GM12872 (cell line): Measurements from ENCODE around the gene WARS2.

Experiments
- TF ChIP-seq, protein P1 (sequence below): IDR thresholded peaks from 3 replicates; pipeline ENCODE4 v1.5.1; 2011; ENCODE audit warnings: low read depth, mild to moderate bottlenecking, low read length, moderate library complexity; ENCODE audit not compliant: insufficient read depth

Gene WARS2

DNA sequence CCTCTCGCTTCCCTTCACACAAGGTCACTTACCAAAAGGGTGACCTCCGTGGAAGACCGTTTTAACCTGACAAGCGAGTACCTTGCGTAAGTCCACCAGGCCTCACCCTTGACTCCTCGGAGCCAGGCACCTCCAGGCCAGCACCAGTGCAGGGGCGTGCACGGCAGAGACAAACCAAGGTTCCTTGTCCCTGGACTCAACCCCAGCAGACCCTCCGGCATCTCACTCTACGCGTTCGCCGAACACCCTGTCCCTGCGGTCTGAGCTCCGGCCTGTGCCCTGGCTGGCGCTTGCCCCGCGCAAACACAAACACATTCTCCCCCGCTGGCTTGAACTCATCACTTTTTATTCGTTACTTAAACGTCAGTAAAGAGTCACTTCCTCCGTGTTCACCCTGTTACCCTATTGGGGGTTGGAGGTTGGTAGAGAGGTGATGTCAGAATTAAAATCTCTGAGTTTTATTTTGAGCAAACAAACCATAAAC, 156.9 kb downstream of the WARS2 start:
- TF ChIP-seq, protein P1, sequence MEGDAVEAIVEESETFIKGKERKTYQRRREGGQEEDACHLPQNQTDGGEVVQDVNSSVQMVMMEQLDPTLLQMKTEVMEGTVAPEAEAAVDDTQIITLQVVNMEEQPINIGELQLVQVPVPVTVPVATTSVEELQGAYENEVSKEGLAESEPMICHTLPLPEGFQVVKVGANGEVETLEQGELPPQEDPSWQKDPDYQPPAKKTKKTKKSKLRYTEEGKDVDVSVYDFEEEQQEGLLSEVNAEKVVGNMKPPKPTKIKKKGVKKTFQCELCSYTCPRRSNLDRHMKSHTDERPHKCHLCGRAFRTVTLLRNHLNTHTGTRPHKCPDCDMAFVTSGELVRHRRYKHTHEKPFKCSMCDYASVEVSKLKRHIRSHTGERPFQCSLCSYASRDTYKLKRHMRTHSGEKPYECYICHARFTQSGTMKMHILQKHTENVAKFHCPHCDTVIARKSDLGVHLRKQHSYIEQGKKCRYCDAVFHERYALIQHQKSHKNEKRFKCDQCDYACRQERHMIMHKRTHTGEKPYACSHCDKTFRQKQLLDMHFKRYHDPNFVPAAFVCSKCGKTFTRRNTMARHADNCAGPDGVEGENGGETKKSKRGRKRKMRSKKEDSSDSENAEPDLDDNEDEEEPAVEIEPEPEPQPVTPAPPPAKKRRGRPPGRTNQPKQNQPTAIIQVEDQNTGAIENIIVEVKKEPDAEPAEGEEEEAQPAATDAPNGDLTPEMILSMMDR, result no peak

GRCh38 chr1:118982821-118983557, 157.5 kb downstream of the WARS2 start:
- TF ChIP-seq, protein P1, result no peak

DNA sequence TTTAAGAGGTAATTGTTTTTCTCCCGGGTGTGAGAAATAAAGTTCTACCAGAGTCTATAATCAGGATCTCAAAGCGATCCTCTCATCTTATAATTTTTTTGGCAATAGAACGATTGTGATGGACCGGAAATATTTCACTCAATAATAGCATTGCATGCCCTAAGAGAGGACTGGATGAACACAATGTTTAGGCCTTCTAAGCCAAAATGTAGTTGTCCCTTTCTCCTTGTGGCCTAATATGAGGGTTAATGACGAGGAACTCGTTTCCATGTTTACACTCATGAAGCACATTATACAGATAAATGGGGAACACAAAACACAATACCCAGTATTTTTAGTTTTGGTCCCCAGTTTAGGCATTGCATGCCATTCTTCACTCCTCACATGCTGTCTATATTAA, 158.2 kb downstream of the WARS2 start:
- TF ChIP-seq, protein P1, result no peak

GRCh38 chr1:118981436-118981835, 159.0 kb downstream of the WARS2 start:
- TF ChIP-seq, protein P1, result no peak
